Common myeloid progenitor, CD34-positive (primary cell): ENCODE measurements around the gene ATXN7L1.
"Not testable (repeated sequence)": the region's sequence is repeated elsewhere in the genome, so short reads cannot be mapped to it uniquely, and the experiment has no call there.

Experiments
- CTCF ChIA-PET: fragments of 350-600 bp; sonication (Branson Sonifier 250); formaldehyde crosslinking; loops from one replicate; lab custom pipeline; 2021; ENCODE audit warnings: antibody characterized with exemption; lab: Charles Lee
- POLR2A ChIA-PET: fragments of 350-600 bp; sonication (Branson Sonifier 250); formaldehyde crosslinking; loops from one replicate; lab custom pipeline; 2021; ENCODE audit warnings: antibody characterized with exemption; lab: Charles Lee
- DNase-seq, 3 donors: peaks; one replicate each; pipeline versions ENCODE4 v3.0.0 to v3.0.0-alpha.2; 2013
- H3K27ac ChIP-seq, 2 experiments: 1 replicate in 1 of 2; 2 replicates in 1 of 2; pipeline ENCODE4 v1.7.0; 2013; ENCODE audit warnings: inconsistent platforms in 2 of 2, low read length in 2 of 2, mild to moderate bottlenecking in 2 of 2, low read depth in 1 of 2, moderate library complexity in 1 of 2; ENCODE audit not compliant: severe bottlenecking in 2 of 2, insufficient read depth in 1 of 2, poor library complexity in 1 of 2
- H3K27me3 ChIP-seq, 5 experiments: replicated peaks in 2 of 5; 1 replicate in 3 of 5; 2 replicates in 2 of 5; pipeline versions ENCODE4 v1.6.1 to v1.7.0; 2013; ENCODE audit warnings: low read length in 4 of 5, mild to moderate bottlenecking in 2 of 5, moderate library complexity in 2 of 5, inconsistent platforms in 1 of 5; ENCODE audit not compliant: insufficient read depth in 5 of 5, control insufficient read depth in 4 of 5
- H3K36me3 ChIP-seq, 4 experiments: 1 replicate in 2 of 4; 2 replicates in 2 of 4; pipeline versions ENCODE4 v1.6.1 to v1.7.0; 2013; ENCODE audit warnings: low read length in 3 of 4, control low read depth in 1 of 4, mild to moderate bottlenecking in 1 of 4; ENCODE audit not compliant: control insufficient read depth in 4 of 4, insufficient read depth in 4 of 4
- H3K4me1 ChIP-seq, 4 experiments: 1 replicate in 3 of 4; 2 replicates in 1 of 4; pipeline versions ENCODE4 v1.6.1 to v1.7.1; 2013; ENCODE audit warnings: low read length in 3 of 4, mild to moderate bottlenecking in 3 of 4, control low read depth in 1 of 4, inconsistent platforms in 1 of 4, moderate library complexity in 1 of 4; ENCODE audit not compliant: control insufficient read depth in 4 of 4, insufficient read depth in 4 of 4; ENCODE audit errors: control extremely low read depth in 1 of 4
- H3K4me3 ChIP-seq, 7 experiments: 1 replicate in 4 of 7; 2 replicates in 3 of 7; pipeline versions ENCODE4 v1.5.1 to v1.7.0; 2013; ENCODE audit warnings: mild to moderate bottlenecking in 7 of 7, low read length in 6 of 7, moderate library complexity in 6 of 7, inconsistent platforms in 2 of 7, low read depth in 2 of 7, control low read depth in 1 of 7; ENCODE audit not compliant: insufficient read depth in 4 of 7, control insufficient read depth in 1 of 7; ENCODE audit errors: extremely low read depth in 1 of 7
- H3K9me3 ChIP-seq, 5 experiments: 1 replicate in 4 of 5; 2 replicates in 1 of 5; pipeline versions ENCODE4 v1.6.1 to v1.7.1; 2013; ENCODE audit warnings: low read length in 4 of 5, mild to moderate bottlenecking in 2 of 5, inconsistent platforms in 1 of 5, low read depth in 1 of 5, moderate library complexity in 1 of 5; ENCODE audit not compliant: control insufficient read depth in 4 of 5, insufficient read depth in 2 of 5; ENCODE audit errors: control extremely low read depth in 1 of 5
- WGBS: methylation state at CpG from one replicate; pipeline ENCODE4 v1.1.5; 2013; ENCODE audit not compliant: insufficient coverage; 5-methylcytosine and 5-hydroxymethylcytosine counted together

ATXN7L1 gene

GRCh38 chr7:105794741-105795729 lies 81.4 kb downstream of the ATXN7L1 start:
- H3K4me1 ChIP-seq, result no peaks in the 10 kb centered on the region
- ChIA-PET CTCF (interaction anchor here (1.2 kb wide), 1 partner anchor 9 kb away, joined by 4 read pairs; no protein-coding TSS in a partner anchor), POLR2A (no interaction called here)
- H3K27me3 ChIP-seq, result no peaks in the 10 kb centered on the region
- 93% methylated on average over 5 of the region's 8 CpGs for WGBS
- DNase-seq, result no peak
- no peaks in the 10 kb centered on the region for H3K36me3 ChIP-seq
- H3K4me3 ChIP-seq, result no peak overlapping the region
- H3K9me3 ChIP-seq, result no peaks in the 10 kb centered on the region
- no peak overlapping the region for H3K27ac ChIP-seq

DNA sequence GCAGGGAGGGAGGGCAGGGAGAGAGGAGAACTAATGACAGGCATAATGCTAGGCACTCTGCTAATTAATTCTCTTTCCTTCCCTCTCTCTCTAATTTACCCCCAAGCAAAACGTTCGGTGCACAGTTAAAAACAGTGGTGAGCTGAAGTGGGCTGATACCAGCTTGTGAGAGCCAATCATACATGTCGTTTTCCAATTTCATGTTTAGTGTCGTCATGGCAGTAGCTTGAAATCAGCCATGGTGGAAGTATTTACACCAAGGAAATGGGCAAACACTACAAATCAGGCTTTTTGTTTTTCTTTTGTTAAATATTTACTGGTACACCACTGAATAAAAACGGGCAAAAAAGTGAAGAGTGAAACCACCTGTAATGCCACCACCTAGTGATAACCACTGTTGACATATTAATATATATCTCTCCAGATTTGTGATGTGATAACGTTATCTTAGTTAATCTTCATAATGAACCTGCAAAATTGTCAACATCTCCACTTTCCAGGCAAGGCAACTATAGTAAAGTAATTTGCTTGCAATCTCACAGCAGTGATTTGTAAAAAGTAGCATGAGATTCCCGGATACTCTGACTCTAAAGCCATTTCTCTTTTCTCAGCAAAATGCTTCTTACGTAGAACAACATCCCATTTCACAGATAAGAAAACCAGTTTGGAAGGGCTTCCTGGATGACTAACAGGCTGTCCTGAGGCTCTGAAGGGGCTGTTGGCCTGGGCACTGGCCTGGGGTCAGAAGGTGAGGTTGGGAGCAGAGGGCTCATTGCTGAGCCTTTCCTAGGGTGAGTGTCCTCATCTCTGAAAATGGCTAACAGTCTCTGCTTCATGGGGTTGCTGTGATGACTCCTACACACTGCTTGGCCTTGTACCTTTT lies 83.7 kb downstream of the ATXN7L1 start:
- ChIA-PET POLR2A (no interaction called here), CTCF (no interaction called here)
- Histone ChIP-seq H3K27me3 (no peaks in the 10 kb centered on the region), H3K36me3 (no peaks in the 10 kb centered on the region), H3K9me3 (no peaks in the 10 kb centered on the region), H3K4me1 (no peaks in the 10 kb centered on the region), H3K4me3 (no peak overlapping the region), H3K27ac (no peak overlapping the region)
- 95% methylated on average over 5 of the region's 8 CpGs for WGBS
- DNase-seq, result no peak

DNA sequence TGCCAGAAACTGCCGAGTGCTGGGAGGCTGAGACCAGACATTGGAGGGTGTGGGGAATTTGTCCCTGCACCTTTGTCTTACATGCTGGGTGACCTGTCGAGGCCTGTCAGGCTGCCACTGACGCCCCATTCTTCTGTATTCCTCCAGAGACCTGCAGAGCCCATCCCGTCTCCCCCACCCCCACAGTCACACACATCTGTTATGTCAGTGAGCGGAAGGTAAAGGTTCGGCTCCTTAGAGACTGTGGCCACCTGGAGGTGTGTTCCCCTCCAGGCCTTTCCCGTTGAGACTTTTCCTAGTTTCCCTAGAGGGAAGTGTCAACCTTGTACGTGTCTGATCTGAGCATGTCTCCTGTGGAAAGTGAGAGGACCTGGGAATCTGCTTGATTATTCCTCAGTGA lies 84.5 kb downstream of the ATXN7L1 start:
- POLR2A ChIA-PET, result no interaction called here

GRCh38 chr7:105790996-105791395 lies 85.4 kb downstream of the ATXN7L1 start:
- no peak overlapping the region for H3K4me3 ChIP-seq
- no peak overlapping the region for H3K27ac ChIP-seq
- no peaks in the 10 kb centered on the region for H3K27me3 ChIP-seq
- CTCF ChIA-PET, result no interaction called here
- 90% methylated on average over 2 of the region's 3 CpGs for WGBS
- H3K9me3 ChIP-seq, result no peaks in the 10 kb centered on the region
- DNase-seq, result no peak
- H3K4me1 ChIP-seq, result no peaks in the 10 kb centered on the region
- peaks cover 0 to 2% (median 0%) of the 10 kb centered on the region in 4 experiments for H3K36me3 ChIP-seq
- POLR2A ChIA-PET, result no interaction called here

More for the DNA sequence above, 84.5 kb downstream of the ATXN7L1 start:
- Histone ChIP-seq H3K36me3 (peaks cover 0 to under 1% (median 0%) of the 10 kb centered on the region in 4 experiments), H3K9me3 (no peaks in the 10 kb centered on the region), H3K4me3 (no peak overlapping the region), H3K4me1 (no peaks in the 10 kb centered on the region), H3K27me3 (no peaks in the 10 kb centered on the region), H3K27ac (no peak overlapping the region)
- CTCF ChIA-PET, result no interaction called here
- no peak for DNase-seq
- 100% methylated on average over 7 of the region's 8 CpGs for WGBS

GRCh38 chr7:105790452-105790851 lies 85.9 kb downstream of the ATXN7L1 start:
- POLR2A ChIA-PET, DNase-seq, H3K4me3 ChIP-seq, H3K36me3 ChIP-seq, H3K27ac ChIP-seq, H3K9me3 ChIP-seq, H3K4me1 ChIP-seq, CTCF ChIA-PET, H3K27me3 ChIP-seq: not testable (repeated sequence)
- 86% methylated on average over 2 of the region's 2 CpGs for WGBS

DNA sequence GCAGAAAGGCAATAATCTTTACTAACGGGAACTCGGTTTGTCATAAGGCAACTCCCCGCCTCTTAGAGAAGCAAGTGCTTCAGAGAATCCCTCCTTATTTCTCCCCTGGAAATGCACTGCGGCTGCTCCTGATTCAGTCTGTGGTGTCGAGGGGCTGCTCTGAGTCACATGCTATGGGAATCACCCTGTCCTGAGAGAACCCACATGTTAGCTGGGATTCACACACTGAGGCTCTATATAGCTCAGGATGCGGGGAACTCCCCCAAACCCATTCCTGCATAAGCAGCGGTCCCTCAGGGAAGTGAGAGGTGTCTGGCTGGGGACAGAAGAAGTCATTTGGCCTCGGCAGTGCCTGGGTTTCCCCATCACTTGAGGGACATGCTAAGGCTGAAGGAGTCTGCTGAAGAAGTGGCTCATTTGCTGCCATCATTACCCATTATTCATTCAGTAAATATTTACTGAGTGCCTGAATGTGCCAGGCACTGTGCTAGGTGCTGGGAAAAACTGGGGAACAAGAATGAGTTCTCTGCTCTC lies 87.5 kb downstream of the ATXN7L1 start:
- ChIA-PET POLR2A (no interaction called here), CTCF (no interaction called here)
- Histone ChIP-seq H3K4me3 (no peak overlapping the region), H3K36me3 (peaks cover 0 to 2% (median 0%) of the 10 kb centered on the region in 4 experiments), H3K27me3 (no peaks in the 10 kb centered on the region), H3K9me3 (no peaks in the 10 kb centered on the region), H3K27ac (no peak overlapping the region), H3K4me1 (no peaks in the 10 kb centered on the region)
- DNase-seq, result no peak
- 98% methylated on average over 5 of the region's 8 CpGs for WGBS
